Fibroblast of pulmonary artery (primary cell): Measurements from ENCODE around the gene COPS6.
A peak's percentile ranks its signal among the peaks of the same experiment; 100 is the strongest.

Source experiments
- DNase-seq: peaks from one replicate; pipeline ENCODE4 v3.0.0-alpha.2; 2010; ENCODE audit warnings: low read depth
- H3K4me3 ChIP-seq: replicated peaks from 2 replicates; pipeline ENCODE4 v1.5.1; 2011; ENCODE audit warnings: low read depth, mild to moderate bottlenecking, control low read depth, low read length, moderate library complexity
- CTCF ChIP-seq: IDR thresholded peaks from 2 replicates; pipeline ENCODE4 v1.5.1; 2011; ENCODE audit warnings: mild to moderate bottlenecking, control low read depth, low read length, inconsistent platforms; ENCODE audit errors: missing control alignments

COPS6 gene

DNA sequence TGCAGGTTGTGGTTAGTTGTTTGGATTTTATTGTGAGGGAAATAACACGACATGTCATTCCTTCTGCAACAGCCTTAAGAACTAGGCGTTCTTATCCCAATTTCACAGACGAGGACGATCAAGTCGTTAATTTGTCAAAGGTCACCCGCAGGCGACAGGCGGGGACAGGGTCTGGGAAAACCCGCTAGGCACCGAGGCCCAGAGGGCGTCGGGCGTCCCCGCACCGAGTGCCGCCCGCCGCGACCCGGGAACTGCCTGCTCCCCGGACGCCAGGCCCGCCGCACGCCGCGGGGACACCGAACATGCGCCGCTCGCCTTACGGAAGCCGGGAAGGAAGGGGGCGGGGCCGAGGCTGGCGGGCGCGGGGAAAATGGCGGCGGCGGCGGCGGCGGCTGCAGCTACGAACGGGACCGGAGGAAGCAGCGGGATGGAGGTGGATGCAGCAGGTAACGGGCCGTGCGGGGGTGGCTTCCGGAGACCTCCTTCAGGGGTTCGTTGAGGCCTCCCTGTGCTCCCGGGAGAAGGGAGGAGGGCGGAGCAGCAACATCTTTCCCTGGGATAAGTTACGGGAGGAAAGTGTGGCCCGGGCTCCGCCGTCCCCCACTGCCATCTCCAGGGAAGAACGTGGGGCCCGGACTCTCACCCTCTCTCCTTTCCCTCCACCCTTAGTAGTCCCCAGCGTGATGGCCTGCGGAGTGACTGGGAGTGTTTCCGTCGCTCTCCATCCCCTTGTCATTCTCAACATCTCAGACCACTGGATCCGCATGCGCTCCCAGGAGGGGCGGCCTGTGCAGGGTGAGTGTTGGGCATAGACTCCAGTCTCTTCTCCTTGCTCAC lies at the start of gene COPS6:
Gene COPS6 (plus strand): TSS at position 349 of the 837 bp plus-strand sequence. CDS start 22 bp downstream, at position 371.
- peak; percentile 74 for DNase-seq
- TF ChIP-seq CTCF: no peak
- H3K4me3 ChIP-seq: peak within 1 kb of the TSS; percentile 68

- TF ChIP-seq CTCF: no peak
- no peak for DNase-seq
- H3K4me3 ChIP-seq: no peak overlapping the region
Observed at GRCh38 chr7:100040575-100040974, 48.2 kb upstream of the COPS6 start.

DNA sequence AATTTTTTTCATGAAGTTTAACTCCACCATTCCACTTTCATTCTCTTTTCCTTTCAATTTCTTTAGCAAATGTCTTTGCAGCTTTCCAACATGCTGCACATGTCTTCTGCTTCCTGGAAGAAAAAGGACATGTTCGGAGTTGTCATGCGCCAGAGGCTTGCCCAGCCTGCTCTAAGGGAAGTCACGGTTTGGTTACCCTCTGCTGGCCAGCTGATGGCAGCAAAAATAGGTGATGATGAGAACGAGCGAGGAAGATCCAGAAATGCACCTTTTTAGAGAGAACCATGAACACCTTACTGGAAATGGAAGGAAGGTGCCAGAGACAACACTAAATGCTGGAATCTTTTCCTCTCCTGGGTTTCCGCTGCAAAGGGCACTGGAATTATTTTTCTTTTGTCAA lies 44.1 kb upstream of the COPS6 start:
- no peak for TF ChIP-seq CTCF
- no peak overlapping the region for H3K4me3 ChIP-seq

DNA sequence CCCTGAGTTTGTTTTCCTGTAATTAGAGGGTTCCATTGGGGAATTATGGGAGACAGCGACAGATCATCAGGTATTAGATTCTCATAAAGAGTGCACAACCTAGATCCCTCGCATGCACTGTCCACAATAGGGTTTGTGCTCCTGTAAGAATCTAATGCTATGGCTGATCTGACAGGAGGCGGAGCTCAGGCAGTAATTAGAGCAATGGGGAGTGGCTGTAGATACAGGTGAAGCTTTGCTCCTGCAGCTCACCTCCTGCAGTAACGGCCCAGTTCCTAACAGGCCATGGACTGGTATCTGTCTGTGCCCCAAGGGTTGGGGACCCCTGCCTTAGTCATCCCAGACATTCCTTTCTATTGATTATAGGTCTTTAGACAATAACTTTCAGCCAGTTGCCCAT lies 40.1 kb upstream of the COPS6 start:
- no peak overlapping the region for H3K4me3 ChIP-seq
- TF ChIP-seq CTCF: no peak
- DNase-seq: no peak

More for the DNA sequence above, 44.1 kb upstream of the COPS6 start:
- DNase-seq: no peak

DNA sequence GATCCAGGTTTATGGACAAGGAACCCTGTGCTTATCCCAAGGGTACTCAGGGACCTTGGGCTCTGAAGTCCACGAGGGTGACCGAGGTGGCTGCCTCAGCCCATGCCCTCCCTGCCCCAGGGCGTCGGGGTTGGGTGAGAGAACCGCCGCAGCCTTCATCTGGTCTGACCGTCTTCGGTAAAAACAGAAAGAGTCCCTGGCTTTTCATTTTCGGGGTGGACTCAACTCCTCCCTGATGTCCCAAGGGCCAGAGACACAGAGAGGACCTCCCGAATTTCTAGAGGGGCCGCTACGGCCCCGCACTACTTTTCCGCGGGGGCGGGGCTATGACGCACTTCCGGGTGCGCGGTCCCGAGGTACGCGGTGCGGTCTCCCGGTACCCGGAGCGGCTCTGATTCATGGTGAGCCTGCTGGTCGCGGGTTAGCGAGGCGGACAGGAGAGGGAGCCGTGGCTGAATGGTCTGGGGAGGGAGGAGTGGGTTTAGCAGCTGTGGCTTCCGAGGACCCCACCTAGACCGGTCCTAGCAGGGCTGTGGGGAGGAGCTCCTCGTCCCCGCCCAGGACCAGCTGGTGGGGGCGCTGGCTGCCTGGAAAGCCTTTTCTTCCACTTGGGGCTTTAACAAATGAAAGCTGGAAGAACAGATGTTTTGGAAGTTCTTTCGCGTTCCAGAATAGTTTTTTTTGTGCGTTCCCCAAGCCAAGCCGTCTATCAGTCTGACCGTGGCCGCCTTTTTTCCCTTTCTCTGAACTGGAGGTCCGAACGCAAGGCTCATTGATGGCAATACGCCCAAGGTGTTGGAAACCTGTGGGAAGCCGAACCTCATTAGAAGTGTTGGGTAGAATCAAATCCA lies 39.1 kb upstream of the COPS6 start, which contains the start of gene ZSCAN21:
Gene ZSCAN21 (plus strand): TSS at position 334 of the 851 bp plus-strand sequence. CDS start 7,233 bp downstream, outside the sequence.
- peak; percentile 84 for DNase-seq
- TF ChIP-seq CTCF: no peak
- H3K4me3 ChIP-seq: peak within 1 kb of the TSS; percentile 96

GRCh38 chr7:100051611-100052010 lies 37.2 kb upstream of the COPS6 start:
- DNase-seq: no peak
- H3K4me3 ChIP-seq: no peak overlapping the region
- no peak for TF ChIP-seq CTCF
